ENCODE measurements around the gene IMMP2L. TPM values are rescaled to one million over a fixed set of nuclear protein-coding genes. Genes with fewer than 3 reads are reported as not detected.

The IMMP2L gene
- total RNA-seq, 1 donor from 2014 or later, result 16.7 TPM

DNA sequence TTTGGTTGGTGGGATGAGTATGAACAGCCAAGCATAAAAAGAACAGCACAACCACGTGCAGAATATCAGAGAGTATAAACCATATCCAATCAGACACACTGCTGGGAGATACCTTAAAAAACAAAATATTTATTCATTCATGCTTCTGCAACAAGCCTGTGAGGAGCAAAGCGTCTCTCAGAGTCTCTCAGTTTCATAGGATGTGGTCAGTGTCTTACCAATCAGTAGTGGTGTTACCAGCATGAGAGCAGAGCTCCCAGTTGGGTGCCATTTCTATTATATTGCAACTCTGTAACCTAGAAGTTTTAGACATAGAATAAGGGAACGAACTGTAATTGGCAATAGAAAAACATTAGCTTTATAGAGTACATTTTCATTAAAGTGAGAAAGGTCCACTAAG lies 917.2 kb downstream of the IMMP2L start:
- no peak for DNase-seq
- intact Hi-C loops (cut with micrococcal nuclease), result no loop called here
- Mint-ChIP-seq H3K27me3 (peaks cover 11% of the 10 kb centered on the region), H3K36me3 (ENCODE audit: low read depth) (no peaks in the 10 kb centered on the region), H3K4me1 (no peaks in the 10 kb centered on the region), H3K4me3 (no peak overlapping the region), H3K9me3 (peaks cover 5% of the 10 kb centered on the region), H3K27ac (no peak overlapping the region)

DNA sequence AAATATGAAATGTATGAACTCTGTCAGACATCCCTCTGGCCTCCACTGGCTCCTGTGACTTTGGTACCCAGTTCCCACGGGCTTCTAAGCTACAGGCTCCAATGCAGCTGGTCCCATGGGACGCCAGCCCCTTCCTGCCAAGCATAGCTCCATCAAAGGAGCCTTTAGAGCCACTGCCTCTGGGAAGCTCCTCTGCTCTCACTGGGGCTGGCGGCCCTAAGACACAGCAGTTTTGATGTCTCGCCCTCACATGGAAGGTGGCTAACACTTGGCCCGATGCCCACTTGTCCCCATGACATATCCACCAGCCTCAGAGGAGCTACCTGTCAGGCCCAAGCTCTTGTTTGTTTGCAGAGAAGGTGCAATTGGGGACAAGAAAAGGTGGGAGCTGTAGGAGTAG lies 925.0 kb downstream of the IMMP2L start:
- H3K4me1 Mint-ChIP-seq, result no peaks in the 10 kb centered on the region
- no peak for DNase-seq
- H3K36me3 Mint-ChIP-seq (ENCODE audit: low read depth), result no peaks in the 10 kb centered on the region
- no peak overlapping the region for H3K27ac Mint-ChIP-seq
- H3K9me3 Mint-ChIP-seq, result peaks cover 14% of the 10 kb centered on the region
- H3K4me3 Mint-ChIP-seq, result no peak overlapping the region
- peaks cover 7% of the 10 kb centered on the region for H3K27me3 Mint-ChIP-seq
- intact Hi-C loops (cut with micrococcal nuclease), result no loop called here

DNA sequence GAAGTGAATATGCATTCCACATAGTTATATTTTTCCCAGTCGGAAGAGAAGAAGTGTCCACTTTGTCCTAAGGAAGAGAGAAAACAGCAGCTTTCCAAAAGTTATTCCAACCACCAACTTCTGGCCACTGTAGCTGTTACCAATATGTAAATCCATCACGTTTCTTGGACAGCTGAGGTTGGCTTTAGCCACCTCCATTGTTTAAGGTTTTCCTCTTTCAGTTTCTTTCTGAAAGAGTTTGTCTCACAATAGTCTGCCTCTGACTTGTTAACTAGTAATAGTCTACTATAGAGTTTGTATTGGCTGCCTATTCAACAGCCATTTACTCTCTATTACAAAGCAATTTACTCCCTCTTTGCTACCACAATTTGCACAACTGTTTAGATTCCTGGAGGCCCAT lies 929.0 kb downstream of the IMMP2L start:
- H3K36me3 Mint-ChIP-seq (ENCODE audit: low read depth), result no peaks in the 10 kb centered on the region
- intact Hi-C loops (cut with micrococcal nuclease), result no loop called here
- H3K9me3 Mint-ChIP-seq, result peaks cover 4% of the 10 kb centered on the region
- H3K27me3 Mint-ChIP-seq, result peaks cover under 1% of the 10 kb centered on the region
- H3K4me1 Mint-ChIP-seq, result no peaks in the 10 kb centered on the region
- no peak for DNase-seq
- H3K27ac Mint-ChIP-seq, result no peak overlapping the region
- no peak overlapping the region for H3K4me3 Mint-ChIP-seq

- intact Hi-C loops (cut with micrococcal nuclease), result no loop called here
- H3K27ac Mint-ChIP-seq, result no peak overlapping the region
- DNase-seq, result no peak
- H3K4me1 Mint-ChIP-seq, result no peaks in the 10 kb centered on the region
- peaks cover 11% of the 10 kb centered on the region for H3K9me3 Mint-ChIP-seq
- H3K27me3 Mint-ChIP-seq, result no peaks in the 10 kb centered on the region
- H3K4me3 Mint-ChIP-seq, result no peak overlapping the region
- H3K36me3 Mint-ChIP-seq (ENCODE audit: low read depth), result no peaks in the 10 kb centered on the region
Observed at GRCh38 chr7:110626414-110626813, 935.9 kb downstream of the IMMP2L start.

DNA sequence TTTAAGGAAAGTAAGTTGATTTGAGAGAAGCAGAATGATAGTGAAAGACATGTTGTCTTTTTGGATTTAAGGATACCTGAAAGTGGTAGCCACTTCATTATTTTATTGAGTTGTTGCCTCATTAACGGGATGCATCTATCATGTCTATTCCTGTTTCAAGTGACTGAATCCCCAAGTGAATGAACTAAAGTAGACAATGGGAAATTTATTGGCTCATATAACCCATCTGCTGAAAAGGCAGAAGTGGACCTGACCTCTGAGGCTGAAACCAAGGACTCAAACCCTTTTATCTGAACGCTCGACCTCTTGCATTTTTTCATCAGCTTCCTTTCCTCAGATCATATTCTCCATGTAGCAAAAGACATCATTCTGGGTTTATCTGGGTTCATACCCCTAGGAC lies 937.0 kb downstream of the IMMP2L start:
- H3K4me1 Mint-ChIP-seq, result no peaks in the 10 kb centered on the region
- DNase-seq, result no peak
- no peak overlapping the region for H3K4me3 Mint-ChIP-seq
- H3K9me3 Mint-ChIP-seq, result peaks cover 11% of the 10 kb centered on the region
- no peaks in the 10 kb centered on the region for H3K36me3 Mint-ChIP-seq (ENCODE audit: low read depth)
- H3K27ac Mint-ChIP-seq, result no peak overlapping the region
- peaks cover 2% of the 10 kb centered on the region for H3K27me3 Mint-ChIP-seq
- intact Hi-C loops (cut with micrococcal nuclease), result no loop called here

GRCh38 chr7:110623436-110623835 lies 938.9 kb downstream of the IMMP2L start:
- intact Hi-C loops (cut with micrococcal nuclease), result no loop called here
- no peak overlapping the region for H3K4me3 Mint-ChIP-seq

GRCh38 chr7:110621289-110621688 lies 941.0 kb downstream of the IMMP2L start:
- H3K36me3 Mint-ChIP-seq (ENCODE audit: low read depth), result no peaks in the 10 kb centered on the region
- intact Hi-C loops (cut with micrococcal nuclease), result no loop called here

More at GRCh38 chr7:110623436-110623835, 938.9 kb downstream of the IMMP2L start:
- H3K4me1 Mint-ChIP-seq, result no peaks in the 10 kb centered on the region
- DNase-seq, result no peak
- no peaks in the 10 kb centered on the region for H3K36me3 Mint-ChIP-seq (ENCODE audit: low read depth)
- peaks cover 11% of the 10 kb centered on the region for H3K9me3 Mint-ChIP-seq
- H3K27me3 Mint-ChIP-seq, result peaks cover 3% of the 10 kb centered on the region
- H3K27ac Mint-ChIP-seq, result no peak overlapping the region

DNA sequence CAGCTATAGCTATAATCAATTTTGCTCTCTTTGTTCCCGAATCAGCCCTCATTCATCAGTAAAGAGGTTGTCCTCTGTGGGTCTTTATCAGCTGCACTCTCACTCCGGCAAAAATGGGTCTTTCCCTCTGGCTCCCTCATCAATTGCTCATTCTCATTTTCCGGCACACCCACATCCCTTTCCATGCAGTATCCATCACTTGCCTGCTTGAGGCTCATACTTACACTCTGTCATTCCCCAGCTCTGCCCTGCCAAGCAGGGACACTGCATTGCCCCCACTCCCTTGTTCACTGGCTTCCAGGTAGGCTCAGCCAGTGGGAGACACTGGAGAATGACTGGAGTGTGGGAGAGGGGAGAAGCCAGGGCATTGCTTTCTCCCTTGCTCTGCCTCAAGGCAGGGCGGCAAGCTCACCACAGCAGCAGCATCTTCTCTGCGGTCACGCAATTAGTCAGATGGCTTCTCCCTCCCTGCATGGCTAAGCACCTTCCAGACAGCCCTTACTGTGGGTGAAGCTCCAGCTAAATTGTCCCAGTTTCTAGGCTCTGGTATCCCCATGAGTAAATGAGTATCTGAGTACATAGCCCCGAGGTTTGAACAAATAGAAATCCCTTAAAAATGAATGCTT lies 942.1 kb downstream of the IMMP2L start:
- H3K27me3 Mint-ChIP-seq, result peaks cover 11% of the 10 kb centered on the region
- intact Hi-C loops (cut with micrococcal nuclease), result no loop called here
- H3K4me1 Mint-ChIP-seq, result no peaks in the 10 kb centered on the region
- H3K36me3 Mint-ChIP-seq (ENCODE audit: low read depth), result no peaks in the 10 kb centered on the region
- no peak overlapping the region for H3K27ac Mint-ChIP-seq
- no peak for DNase-seq
- H3K4me3 Mint-ChIP-seq, result no peak overlapping the region
- H3K9me3 Mint-ChIP-seq, result peaks cover 16% of the 10 kb centered on the region

More at GRCh38 chr7:110621289-110621688, 941.0 kb downstream of the IMMP2L start:
- Mint-ChIP-seq H3K4me3 (no peak overlapping the region), H3K27me3 (peaks cover 8% of the 10 kb centered on the region), H3K27ac (no peak overlapping the region), H3K4me1 (no peaks in the 10 kb centered on the region), H3K9me3 (peaks cover 20% of the 10 kb centered on the region)
- DNase-seq, result no peak

Measured in activated CD4-positive, alpha-beta T cell treated with anti-CD3 and anti-CD28 coated beads, Interleukin-2, amount 10 ng/mL, durations not matched to agents 24 days and 14 days (primary cell).